Posterior cingulate gyrus (tissue), 11 donors: Measurements from ENCODE around the gene AJAP1.

ENCODE experiments used
- DNase-seq, 10 donors: peaks; one replicate each; pipeline versions ENCODE4 v3.0.0 to v3.0.0-alpha.2; 2020 to 2021; ENCODE audit warnings: mixed read lengths in 3 of 10
- intact Hi-C: fragments of 100-400 bp; cut with DNase I; formaldehyde crosslinking; loops from one replicate; pipeline ENCODE4 v1.15.1; 2023

Gene AJAP1

DNA sequence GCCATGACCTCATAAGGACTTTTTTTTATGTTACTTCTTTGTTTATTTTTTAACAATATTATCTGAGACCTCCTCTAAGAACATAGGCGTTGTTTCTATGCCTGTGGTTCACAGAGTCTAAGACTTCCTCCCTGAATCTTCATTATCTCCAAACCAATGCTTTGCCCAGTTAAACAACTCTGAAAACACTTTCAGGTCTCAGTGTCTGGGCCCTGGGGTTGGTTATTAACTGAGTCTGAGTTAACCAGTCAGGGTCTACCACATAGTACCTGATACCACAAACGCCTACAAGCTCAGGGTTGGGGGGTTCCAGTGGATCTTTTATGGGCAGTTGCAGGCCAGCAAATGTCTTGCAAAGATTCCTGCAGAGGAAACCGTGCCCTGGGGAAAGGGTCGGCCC lies 138.2 kb downstream of the AJAP1 start:
- DNase-seq: no peak
- intact Hi-C loops: no loop called here

GRCh38 chr1:4794020-4794780 lies 139.8 kb downstream of the AJAP1 start:
- DNase-seq: no peak
- intact Hi-C loops: no loop called here

- DNase-seq: peak in 3 of 10 donors; percentile 43 to 92 (median 77)
- intact Hi-C loops: no loop called here
Observed at GRCh38 chr1:4796161-4797015, 142.0 kb downstream of the AJAP1 start.

DNA sequence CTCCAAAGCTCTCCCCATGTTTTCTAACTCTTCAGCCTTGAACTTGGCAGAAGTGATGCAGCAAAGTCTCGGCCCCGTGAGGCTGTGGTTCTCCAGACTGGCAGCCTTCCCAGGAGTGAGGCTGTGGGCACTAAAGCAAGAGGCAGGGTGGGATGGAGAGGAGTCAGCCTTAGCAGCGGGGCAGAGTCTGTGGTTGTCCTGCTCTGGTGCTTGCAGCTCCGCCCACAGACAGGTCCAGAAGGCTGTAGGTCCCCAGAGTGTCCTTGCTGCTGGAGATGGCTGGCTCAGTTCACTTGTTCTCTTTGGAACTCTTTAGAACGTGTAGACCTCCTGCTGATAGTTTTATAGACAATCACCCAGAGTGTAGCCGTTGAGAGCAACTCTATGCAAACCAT lies 142.6 kb downstream of the AJAP1 start:
- intact Hi-C loops: no loop called here
- no peak for DNase-seq

- DNase-seq: no peak
- intact Hi-C loops: no loop called here
Observed at GRCh38 chr1:4797429-4797828, 143.0 kb downstream of the AJAP1 start.

DNA sequence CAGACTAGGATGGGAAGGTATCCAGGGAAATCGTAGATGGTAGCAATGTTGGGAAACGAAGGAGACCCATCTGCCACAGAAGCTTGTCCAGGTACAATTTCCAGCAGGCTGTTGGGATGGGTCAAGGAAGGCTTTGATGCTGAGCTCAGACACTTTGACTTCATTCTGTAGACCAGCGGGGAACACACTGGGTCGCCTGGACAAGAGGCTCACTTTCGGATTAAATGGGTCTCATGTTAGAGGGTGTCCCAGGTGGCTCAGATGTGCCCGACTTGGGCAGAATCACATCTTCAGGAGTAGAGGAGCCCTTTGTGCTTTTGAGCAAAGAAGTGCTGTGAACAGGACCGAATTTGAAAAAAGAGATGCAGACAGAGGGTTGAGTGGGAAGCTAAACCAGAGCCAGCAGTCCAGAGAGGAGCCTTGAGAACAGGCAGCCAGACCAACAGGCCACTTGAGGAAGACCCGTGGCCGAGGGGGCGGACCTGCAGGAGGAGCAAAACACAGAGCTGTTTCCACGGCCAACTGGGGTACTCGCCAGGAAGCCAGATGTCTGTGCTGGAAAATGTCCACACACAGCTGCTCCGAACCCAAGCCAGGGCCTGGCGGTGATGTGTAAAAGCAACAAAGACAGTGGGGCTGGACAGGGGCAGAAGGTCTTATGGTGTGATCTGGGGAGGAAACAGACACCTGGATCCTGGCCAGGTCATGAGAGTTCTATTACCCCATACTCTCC lies 146.9 kb downstream of the AJAP1 start:
- peak; percentile 50 to 95 (median 72) for DNase-seq

DNA sequence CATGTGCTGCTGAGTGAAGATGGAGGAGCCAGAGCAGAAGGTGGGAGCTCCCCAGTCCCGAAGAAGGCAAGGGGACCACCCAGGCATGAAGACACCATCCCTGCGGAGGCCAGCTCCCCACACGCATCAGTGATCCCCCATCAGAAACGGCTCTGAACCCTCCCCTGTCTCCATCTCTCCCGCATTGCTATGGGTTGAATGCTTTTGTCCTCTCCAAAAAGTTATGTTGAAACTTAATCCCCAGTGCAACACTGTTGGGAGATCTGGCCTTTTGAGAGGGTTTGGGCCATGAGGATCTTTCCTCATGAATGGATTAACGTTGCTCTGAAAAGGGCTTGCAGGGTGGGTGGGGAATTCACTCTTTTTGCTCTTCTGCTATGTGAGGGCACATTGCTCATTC lies 147.6 kb downstream of the AJAP1 start:
- DNase-seq: no peak
- intact Hi-C loops: no loop called here

More for the DNA sequence above, 146.9 kb downstream of the AJAP1 start:
- intact Hi-C loops: no loop called here

GRCh38 chr1:4803335-4803734 lies 148.9 kb downstream of the AJAP1 start:
- no peak for DNase-seq
- intact Hi-C loops: no loop called here

DNA sequence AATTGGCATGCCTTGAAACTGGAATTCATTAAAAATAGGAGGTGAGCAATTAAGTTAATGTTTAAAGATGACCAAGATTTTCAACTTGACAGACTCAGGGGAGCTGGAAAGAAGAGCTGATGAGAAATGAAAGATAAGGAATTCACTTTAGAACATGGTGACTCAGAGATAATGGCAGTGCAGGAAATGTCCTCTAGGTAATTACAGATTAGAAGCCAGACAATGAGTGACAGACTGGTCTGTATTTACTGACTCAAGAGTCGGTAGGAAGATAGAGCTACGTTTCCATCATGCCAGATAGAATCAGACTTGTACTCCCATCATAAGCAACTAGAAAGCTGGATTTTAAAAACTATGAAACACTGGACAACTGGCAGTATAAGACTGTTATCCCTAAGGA lies 151.6 kb downstream of the AJAP1 start:
- DNase-seq: no peak
- intact Hi-C loops: no loop called here

DNA sequence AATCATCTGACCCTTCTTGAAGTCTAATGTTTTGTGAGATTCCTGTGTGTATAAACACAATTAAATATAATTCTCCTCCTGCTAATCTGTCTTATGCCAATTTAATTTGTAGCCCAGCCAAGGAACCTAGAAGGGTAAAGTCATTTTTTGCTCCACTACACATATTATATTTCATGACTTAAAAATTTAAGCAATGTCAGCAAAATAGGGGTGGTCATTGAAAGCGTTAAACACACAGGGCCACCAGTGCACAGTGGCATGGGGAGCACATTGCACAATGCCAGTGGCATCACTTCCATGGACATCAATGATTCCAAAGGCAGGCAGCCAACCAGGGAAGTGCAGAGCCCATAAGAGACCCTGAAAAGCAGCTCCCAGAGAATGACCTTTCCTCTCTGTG lies 166.1 kb downstream of the AJAP1 start:
- intact Hi-C loops: no loop called here
- no peak for DNase-seq

- DNase-seq: peak in 6 of 10 donors; percentile 14 to 89 (median 28)
- intact Hi-C loops: loop anchor here (1.0 kb wide), 2 partner anchors 170 to 174 kb away; no protein-coding TSS in a partner anchor
Observed at GRCh38 chr1:4825800-4826450, 171.5 kb downstream of the AJAP1 start.

- peak in 1 of 10 donors; percentile 67 for DNase-seq
- intact Hi-C loops: no loop called here
Observed at GRCh38 chr1:4830707-4831106, 176.3 kb downstream of the AJAP1 start.

DNA sequence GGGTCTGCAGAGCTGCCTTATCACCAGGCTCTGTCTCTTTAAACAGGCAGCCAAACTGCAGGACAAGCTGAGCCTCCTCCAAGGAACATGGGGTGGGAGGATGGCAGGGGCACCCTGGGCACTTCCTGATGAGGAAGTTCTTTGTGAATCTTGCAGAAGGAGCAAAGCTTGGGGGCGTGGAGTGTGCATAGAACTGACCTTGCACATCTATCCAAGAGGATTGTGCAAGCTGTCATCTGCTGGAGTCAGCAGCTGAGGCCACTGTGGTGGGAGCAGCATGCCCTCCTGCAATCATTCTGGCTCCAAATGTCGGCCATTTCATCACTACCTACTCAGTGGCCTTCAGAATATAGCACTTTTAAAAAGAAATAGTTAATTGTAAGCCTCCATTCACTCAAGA lies 182.2 kb downstream of the AJAP1 start:
- intact Hi-C loops: no loop called here
- DNase-seq: peak in 1 of 10 donors; percentile 70

DNA sequence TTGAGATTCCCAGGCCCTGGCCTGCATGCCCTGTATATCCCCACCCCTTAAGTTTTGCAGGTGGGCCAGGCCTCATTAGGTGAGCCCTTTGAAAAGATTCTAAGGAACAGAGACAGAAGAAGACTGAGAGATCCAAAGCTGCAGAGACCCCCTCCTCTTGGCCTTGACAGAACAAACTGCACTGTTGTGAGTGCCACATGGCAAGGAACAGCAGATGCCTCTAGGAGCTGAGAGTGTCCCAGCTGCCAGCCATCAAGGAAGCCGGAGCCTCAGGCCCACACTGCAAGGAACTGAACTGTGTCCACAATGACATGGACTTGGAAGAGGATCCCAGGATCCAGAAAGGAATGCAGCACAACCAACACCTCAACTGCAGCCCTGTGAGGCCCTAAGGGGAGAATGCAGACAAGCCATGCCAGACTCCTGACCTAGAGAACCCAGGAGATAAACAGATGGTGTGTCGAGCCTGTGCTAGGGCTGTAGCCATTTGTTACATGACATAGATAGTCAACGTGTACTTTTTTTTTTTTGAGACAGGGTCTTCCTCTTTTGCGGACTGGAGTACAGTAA lies 182.7 kb downstream of the AJAP1 start:
- no peak for DNase-seq
- intact Hi-C loops: no loop called here

DNA sequence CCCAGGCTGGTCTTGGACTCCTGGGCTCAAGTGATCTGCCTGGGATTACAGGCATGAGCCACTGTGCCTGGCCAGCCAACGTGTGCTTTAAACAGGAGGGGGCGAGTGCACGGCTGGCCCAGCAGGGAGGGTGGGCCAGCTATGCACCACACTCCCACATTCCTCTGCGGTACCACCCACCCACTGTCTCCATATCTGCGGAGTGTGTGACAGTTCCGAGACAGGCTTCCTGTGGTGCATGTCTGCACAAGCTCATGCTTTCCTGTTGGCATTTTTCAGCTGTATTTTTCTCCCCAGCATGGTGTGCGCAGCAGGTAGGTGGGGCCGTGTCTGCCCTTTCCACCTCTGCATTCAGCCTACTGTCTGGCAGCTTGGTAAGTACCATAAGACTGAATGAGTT lies 183.3 kb downstream of the AJAP1 start:
- intact Hi-C loops: no loop called here
- peak in 2 of 10 donors; percentile 59 to 61 for DNase-seq

- intact Hi-C loops: no loop called here
- DNase-seq: no peak
Observed at GRCh38 chr1:4838231-4838630, 183.8 kb downstream of the AJAP1 start.
